Measurements from ENCODE around the gene FAM216B.
"Not testable (repeated sequence)": the region's sequence is repeated elsewhere in the genome, so short reads cannot be mapped to it uniquely, and the experiment has no call there.

Gene FAM216B

DNA sequence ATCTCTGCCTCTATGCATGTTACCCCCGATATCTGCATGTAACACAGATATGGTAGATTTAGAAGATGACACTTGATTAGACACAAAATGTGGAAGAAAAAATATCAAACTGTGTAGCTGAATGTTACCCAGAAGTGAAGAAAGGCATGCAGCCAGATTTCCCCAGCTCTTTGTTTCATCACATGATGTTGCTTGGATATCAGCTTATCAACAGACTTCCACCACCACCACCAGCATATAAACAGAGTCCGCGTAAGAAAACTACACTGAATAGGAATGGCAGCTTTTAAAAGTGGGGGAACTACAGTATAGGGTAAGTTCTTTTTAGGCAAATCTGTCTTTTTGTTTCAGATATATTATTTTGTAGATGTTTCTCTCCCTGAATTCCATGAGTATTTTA is at the start of gene FAM216B:
Gene FAM216B (plus strand): TSS at position 233 of the 400 bp plus-strand sequence. CDS start 2,484 bp downstream, outside the sequence.
- DNase-seq = no peak

DNA sequence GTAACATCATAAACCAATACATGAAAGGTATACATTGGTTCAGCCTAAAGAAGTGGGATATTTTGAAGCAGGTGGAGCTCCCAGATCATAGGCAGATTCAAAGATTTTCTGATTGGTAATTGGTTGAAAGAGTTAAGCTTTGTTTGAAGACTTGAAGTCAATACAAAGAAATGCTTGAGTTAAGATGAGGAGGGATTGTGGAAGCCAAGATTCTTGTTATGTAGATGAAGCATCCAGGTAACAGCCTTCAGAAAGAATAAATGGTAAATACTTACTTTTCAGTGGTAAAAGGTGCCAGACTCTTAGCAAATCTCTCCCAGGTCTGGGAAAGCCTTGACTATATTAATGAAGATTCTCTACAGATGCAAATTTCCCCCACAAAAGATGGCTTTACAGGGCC is 49.3 kb upstream of the FAM216B start:
- DNase-seq = no peak

DNA sequence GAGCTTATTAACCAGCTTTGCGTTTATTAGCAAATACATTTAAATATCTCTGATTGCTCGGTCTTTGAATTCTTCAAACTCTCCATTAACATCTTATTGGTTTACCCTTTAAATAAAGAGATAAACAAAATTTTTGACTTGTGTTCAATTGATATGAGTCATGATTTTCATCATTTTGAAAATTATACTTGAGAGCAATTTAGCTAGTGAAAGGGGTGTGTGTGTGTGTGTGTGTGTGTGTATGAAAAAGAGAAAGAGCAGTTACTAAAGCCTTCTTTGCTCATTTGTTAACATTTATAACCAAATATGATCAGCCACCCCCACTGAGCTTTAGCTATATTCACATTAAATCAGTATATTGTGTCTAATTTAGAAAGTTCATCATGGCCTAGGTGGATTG is 48.3 kb upstream of the FAM216B start:
- no peak for DNase-seq

DNA sequence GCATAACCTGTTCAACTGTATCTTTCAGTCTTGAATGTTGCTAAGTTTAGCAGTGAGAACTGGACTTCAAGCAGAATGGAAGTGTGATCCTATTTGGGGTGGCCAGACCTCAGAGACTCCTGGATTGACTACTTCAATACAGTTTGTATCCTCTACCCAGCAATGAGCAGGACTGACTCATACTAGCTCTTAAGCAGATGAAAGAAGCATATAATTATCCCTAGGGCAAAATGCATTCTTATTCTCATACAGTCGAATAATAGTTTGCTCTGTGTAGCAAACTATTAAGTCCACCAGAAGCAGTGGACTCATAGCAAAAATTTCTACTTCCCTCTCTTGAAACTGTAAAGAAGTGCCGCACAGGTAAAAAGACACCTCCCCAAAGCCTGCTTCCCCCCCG is 46.4 kb upstream of the FAM216B start:
- no peak for DNase-seq

DNA sequence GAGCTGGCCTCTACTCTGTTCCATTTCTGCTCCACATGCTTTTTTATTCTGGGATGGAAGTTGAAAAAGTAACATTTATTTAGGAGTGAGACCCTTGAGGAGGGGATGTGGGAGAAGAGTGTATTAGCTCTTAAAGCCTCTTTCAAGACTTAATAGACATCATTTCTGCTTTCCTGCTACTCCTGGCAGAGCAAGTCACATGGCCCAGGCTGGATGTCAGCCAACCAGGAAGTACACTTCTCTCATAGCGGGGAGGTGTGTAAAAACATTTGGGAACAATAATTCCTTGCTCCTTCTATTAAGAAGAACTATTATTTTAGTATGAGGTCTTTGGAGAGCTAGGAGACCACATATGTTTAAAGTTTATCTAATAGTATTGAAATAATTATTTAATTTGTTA is 40.6 kb upstream of the FAM216B start:
- peak in 4 of 14 donors; percentile 2 to 12 (median 8) for DNase-seq

DNA sequence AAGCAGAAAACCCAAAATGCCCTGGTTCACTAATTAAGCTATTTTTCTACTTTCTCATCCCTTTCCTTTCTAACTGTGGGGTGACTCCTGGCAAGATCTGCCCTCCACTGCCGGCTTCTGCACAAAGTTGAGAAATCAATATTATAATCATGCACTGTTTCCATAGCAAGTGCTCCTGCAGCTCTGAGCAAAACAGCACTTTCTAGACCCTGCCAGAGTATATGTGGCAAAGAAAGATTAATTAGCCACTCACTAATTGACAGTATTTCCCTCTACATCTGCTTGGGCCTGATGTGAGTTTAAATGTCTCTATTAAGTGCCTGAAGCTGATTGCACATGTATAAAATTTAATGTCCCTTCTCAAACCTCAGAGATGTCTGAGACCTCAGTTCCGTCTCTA is 39.5 kb upstream of the FAM216B start:
- DNase-seq = no peak

DNA sequence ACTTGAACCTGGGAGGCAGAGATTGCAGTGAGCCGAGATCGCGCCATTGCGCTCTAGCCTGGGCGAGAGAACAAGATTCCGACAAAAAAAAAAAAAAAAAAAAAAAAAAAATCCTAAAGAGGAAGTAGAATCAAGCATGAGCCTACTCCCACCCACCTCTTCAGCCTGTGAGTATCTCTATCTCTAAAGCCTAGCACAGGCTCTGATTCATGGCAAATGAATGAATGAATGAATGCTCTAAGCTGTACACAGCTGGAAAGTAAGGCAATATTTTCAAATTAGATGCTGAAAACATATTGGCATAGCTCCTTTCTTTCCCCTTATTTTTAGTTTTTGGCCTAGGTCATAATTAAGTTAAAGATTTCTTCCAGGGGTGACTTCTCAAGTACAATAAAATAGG is 35.7 kb upstream of the FAM216B start:
- no peak for DNase-seq

DNA sequence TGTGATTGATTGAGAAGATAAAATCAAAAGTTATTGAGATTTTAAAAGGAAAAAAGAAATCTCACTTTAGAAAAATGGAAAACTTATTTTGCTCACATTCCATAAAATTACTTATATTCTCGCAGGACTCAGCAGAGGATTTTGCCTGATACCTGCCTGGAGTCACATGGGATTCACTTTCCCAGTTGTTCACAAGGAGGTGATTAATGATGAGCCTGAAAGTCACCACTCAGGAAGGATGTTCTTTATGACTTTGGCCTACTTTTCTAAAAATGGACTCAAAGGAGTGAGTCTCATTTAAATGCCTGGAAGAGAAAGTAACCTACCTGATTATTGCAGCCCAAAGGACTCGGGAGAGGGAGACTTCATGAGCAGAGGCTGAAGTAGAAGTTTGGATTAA is 34.5 kb upstream of the FAM216B start:
- no peak for DNase-seq

DNA sequence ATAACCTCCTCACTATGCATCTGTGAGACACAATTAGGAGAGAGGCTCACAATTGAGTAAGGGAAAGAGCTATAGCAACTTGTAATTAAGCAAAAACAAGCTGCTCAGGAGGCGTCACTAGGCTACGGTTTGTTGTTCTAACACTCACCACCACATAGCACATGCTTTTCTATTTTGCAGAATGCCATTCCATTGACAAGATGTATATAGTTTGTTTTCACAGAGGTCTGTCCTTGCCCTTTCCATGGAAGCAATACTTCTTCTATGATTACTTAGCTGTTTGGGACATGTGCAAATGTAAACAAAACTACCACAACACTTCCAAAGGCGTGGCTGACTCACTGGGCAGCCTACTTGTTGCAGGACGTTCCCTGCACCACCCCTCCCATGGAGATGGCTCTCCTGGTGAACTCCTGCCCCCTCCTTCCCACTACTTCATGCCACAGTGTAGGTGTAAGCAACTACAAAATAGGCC is 33.9 kb upstream of the FAM216B start:
- DNase-seq = no peak

DNA sequence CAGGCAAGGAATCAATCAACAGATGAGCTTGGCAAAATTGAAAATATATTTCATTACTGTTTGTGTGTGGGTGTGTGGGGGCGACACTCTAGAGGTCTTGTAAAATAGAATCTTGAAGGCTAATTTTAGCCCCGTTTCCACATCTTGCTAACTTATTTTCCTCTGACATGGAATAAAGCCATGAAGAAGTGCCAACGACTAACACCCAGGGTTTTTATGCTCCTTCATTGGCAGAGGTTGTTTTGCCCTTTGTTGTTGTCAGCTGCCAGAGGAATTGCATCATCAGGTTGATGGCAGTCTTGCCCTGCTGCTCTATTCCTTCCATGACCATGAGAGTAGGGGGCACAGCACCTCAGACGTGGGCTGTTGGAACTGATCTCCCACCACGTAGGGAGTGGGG is 30.6 kb upstream of the FAM216B start:
- DNase-seq = peak in 1 of 14 donors; percentile 1

DNA sequence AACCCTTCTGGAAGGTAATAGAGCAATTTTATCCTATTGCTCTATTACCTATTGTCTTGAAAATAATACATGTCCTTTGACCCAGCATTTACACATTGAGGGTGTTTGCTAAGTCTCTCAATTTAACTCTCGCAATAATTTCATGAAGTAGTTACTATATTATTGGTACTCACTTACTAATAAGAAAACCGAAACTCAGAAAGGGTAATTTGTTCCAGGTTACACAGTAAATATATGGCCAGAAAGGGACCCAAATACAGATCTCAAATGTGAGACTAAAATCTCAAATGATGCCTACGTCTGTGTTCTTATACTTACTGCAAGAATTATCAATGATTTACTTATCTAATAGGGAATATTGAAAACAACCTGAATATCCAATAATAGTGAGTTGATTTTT is 29.7 kb upstream of the FAM216B start:
- DNase-seq = no peak

DNA sequence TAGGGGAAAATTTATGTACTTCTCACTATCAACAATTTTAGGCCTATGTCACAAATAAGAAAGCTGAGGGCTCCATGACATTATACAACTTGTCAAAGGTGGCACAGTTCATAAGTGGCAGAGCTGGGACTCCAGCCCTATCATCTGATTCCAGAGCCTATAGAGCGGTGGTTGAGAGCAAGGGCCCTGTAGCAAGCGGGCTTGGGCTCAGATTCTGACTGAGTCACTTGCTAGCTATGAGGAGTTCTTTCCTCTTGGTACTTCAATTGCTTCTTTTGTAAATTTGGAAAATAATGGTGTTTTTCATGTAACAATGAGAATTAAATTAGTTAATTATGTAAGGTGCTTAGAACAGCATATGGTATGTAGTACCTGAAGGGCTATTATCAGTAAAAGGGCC is 28.7 kb upstream of the FAM216B start:
- DNase-seq = no peak

DNA sequence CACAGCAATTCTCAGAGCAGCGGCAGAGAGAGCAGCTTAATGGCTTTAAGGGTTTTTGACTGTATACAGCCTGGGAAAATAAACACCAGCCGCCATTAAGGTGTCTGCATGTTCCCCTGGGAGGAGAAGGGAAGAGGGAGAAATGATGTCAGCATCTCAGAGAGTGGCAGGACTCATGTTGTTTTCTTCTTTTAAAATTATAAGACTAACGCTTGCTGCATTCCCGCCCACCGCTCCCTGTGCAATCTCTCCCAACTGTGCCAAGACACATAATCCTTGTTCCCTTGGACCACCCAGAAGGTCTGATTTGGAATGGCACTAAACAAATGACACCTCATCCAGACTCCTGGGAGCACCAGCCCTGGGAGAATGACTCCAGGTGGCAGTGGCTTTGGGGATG is 27.7 kb upstream of the FAM216B start:
- DNase-seq = no peak

DNA sequence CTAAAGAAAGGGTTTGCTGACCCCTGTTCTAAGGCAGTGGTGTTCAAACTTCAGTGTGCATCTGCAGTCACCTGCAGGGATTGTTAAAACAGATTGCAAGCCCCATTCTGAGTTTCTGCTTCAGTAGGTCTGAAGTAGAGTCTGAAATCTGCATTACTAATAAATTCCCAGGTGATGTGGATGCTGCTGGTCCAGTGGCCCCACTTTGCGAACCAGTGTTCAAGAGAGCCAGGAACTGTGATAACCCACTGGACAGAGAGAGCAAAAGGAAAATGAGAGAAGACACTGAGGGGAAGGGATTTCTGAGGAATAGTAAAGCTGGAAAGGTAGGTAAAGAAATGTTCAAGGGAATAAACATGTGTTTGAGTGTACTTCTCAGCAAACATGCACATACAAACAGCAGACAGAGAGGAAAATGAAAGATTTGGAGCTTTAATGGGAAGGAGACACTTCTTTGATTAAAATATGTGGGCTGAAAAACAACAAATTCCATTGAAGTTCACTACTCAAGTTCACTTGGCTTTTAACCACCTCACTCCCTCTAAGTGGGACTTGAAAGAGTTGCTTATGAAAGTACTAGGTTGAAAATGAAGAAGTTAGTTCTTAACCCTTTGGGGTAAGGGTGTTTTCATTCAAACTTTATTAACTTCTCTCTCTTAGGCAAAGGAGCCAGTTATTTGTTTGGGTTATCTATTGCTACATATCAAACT is 26.4 kb upstream of the FAM216B start:
- DNase-seq = no peak

DNA sequence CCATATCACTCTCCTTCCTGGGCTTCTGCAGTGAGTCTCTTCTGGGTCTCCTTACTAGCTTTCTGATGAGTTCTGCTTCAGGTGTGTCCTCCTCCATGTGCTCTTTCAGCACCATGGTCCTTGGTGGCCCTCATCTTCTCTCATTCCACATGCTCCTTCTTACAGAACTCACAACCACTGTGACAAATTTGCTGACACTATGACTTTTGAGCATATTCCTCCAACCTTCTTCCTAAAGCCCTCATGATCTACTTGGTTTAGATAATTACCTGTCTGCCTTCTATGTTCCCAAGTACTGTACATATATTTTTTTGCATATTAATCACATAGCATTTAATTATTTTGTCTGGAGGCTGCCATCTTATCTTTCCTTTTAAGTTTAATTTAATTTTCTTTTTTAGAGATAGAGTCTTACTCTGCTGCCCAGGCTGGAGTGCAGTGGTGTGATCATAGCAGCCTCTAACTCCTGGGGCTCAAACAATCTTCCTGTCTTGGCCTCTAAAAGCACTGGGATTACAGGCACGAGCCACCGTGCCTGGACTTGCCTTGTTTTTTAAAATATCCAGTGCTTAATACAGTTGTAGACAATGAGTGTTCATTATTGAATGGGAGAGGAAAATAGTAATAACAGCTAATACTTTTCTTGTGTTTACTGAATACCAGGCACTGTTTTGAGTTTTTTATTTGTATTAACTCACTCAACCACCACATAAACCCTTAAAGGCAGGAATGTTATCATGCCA is 23.5 kb upstream of the FAM216B start:
- no peak for DNase-seq

DNA sequence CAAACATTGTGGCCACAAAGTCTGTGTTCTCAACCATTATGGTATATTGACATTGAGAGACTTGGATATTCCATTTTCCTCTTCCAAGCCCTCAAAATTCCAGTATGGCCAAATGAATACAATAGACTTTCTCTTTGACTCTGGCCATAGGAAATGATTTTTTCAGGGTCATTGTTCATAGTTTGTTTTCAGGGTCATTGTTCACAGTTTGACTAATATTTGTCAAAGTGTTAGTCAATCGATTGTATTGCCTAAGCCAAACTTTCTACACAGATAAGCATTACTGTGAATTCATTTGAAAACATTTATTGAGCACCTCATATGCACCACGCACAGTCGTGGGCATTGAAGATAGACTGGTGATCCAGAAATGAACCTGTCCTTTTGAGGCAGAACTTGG is 22.9 kb upstream of the FAM216B start:
- no peak for DNase-seq

DNA sequence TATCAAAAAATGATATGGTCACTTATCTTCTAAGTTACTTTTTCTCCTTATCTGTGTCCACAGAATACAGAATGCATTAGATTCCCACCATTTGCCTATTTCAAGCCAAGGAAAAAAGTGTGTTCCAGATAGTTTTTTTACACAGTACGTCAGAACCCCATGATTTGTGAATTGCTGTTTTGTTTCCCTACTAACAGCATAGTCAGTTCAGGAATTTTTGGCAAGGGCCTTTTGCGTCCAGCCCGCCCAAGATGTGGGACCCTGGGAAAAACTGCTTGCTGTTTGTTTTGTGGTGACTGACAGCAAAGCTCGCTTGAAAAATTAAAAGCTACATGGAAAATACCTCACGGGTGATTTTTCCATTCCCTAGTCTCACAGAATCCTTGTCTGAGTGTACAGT is 20.4 kb upstream of the FAM216B start:
- no peak for DNase-seq

DNA sequence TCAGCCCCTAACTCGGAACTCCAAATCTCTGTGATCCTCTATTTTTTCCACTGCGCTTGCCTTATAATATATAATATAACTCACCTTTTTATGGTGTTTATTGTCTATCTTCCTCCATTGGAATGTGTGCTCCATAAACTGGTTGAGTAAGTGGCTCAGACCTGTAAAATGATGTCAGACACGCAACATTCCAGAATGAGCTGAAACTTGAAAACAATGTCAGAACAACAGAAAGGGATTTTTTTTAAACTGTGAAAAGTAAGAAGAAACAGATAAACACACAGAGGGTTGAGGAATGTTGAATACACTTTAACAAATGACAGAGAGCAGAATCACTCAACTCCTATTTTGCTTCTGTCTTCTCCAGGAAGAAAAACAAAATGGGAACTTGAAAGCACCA is 19.1 kb upstream of the FAM216B start:
- no peak for DNase-seq

DNA sequence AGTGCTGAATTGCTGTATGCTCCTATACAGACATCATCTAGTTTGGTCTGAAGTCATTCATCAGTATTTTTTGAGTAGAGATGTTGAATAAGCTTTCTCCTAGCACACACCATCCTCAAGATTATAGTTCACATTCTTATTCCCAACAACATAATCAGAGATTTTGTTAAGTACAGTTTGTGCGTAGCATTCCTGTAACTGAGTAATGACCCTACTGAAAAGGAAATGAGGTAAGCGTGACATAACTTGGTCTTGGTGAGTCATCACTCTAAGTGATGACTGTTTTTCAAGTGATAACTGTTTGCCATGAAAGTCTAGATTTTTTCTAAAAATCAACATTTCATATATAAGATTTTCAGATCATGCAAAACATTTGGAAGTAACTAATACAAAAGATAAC is 18.5 kb upstream of the FAM216B start:
- no peak for DNase-seq

DNA sequence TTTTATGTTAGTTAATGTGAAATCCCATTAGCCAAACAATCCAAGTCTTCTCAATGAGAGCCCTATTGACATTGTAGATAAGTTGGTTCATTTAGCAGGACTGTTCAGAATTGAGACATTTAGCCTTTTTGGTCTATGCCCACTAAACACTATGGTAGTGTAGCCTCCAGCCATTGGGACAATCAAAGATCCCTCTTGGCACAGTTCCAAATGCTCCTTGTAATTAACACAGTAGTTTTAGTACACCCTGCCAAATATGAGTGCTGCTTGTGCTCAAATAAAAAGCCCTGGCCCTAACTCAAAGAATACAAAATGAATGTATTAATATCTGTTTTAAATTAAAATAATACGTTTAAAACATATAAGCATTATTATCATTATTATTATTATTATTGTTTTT is 15.4 kb upstream of the FAM216B start:
- DNase-seq = no peak

DNA sequence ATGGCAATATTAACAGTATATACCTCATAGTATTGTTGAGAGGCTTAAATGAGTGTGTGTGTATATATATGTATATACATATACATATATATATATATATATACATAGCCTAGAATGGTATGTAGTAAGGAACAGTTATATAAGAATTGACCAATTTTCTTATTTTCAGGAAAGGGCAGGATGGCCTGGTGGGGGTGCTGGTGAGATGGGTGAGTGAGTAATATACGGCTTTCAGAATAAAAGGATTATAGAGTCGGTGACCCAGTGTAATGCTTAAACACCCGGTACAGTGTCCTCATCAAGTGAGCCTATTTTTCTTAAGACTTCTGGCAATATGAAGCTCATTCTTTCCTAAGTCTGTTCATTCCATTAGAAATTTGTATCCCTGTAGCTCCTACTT is 11.7 kb upstream of the FAM216B start:
- no peak for DNase-seq

DNA sequence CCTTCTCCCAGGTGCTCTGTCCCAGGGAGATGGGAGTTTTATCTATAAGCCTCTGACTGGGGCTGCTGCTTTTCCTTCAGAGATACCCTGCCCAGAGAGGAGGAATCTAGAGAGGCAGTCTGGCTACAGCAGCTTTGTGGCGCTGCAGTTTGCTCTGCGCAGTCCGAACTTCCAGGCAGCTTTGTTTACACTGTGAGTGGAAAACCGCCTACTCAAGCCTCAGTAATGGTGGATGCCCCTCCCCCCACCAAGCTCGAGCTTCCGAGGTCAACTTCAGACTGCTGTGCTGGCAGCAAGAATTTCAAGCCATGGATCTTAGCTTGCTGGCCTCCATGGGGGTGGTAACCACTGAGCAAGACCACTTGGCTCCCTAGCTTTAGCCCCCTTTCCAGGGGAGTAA is 4.8 kb upstream of the FAM216B start:
- DNase-seq = not testable (repeated sequence)

DNA sequence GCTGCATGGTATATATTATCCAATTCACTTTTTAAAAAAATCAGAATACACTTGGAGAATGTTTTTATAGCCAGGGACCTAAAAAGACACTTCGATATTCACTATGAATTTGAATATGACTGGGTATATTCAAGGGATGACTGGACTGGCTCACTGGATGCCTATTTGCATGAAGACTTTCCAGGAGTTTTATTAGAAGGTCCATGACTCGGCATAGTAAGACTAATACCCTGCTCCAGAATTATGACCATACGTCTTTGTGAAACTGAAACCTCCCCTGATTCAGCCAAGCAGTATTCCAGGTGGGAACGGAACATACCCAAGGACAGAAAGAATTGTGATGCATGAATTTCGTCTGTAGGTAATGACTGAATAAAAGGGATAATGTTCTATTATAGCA is 3.9 kb upstream of the FAM216B start:
- DNase-seq = no peak

DNA sequence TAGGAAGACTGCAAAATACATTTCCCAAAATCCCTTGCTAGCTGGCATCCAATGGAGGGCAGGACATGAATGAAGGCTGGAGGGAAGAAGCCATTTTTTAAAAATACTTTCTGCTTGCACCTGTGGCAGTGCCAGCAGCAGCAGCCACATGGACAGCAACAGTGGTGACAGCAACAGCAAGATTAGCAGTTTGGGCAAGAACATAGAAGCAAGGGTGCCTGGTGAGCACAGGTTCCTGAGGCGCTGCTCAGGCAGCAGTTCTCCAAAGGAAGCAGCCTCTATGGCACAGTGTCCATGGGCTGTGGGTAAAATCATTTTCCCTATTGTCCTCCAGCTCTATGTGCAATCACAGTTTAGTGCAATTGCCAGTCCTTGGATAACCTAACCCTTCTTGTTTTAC is 1.3 kb upstream of the FAM216B start:
- DNase-seq = no peak

Data from C1 segment of cervical spinal cord (tissue), 14 donors.